Caki2 (cell line): ENCODE data around the gene MAOB. TPM values are rescaled to one million over a fixed set of nuclear protein-coding genes. Genes with fewer than 3 reads are reported as not detected.

ENCODE experiments used
- DNase-seq: peaks from one replicate; pipeline ENCODE4 v3.0.0-alpha.2; 2015; ENCODE audit warnings: low read depth
- in situ Hi-C: cut with HindIII; loops from 2 replicates; pipeline ENCODE4 v1.10.0; 2016; ENCODE audit warnings: low sequenced_read_pairs, low pct_unique_long_range_greater_than_20kb, mixed read lengths
- total RNA-seq: library from RNA; depleted of rRNA; stranded (reverse); fragments of >200 nt; shearing (Covaris generic); gene quantifications from 2 replicates; pipeline ENCODE4 v1.2.3, GENCODE V29; 2014; ENCODE audit warnings: low replicate concordance

The MAOB gene
- total RNA-seq, 1 experiment from 2014 or later, result 7.1 TPM

DNA sequence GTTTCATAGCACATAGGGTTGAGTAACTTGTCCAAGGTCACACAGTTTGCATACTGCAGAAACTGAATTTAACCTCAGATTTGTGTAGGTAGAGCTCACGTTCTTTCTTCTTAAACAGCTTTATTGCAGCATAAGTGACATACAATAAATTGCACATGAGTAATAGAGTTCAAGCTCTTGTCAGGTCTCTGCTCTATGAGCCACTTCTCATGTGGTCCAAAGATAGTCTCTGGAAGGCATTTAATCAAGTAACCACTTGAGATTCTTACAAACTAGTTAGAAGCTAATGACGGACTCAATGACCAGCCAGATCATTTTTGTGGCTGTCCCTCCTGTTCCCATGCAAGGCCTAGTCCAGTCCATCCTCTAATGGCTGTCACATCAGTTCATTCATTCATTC lies 68.9 kb downstream of the MAOB start:
- no peak for DNase-seq
- in situ Hi-C loops, result no loop called here

DNA sequence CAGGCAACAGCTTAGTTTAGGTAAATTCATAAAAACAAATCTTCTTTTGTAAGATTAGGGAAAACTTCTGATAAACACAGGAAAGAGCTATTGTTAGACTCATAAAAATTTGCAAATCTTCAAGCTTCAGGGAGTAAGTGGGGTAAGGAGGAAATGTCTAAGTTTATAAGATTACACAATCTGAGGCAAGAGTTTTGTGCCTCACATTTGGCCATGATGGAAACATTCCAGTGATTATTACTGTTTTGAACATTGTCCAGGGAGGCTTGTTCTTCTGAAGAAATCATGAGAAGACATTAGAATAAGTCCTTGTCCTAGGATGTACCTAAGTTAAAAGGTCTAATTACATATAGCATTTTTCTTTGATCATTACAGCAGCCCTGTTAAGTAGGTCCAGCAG lies 72.8 kb downstream of the MAOB start:
- DNase-seq, result no peak
- in situ Hi-C loops, result no loop called here

- no peak for DNase-seq
- in situ Hi-C loops, result no loop called here
These were observed 74.0 kb downstream of the MAOB start for GRCh38 chrX:43808231-43808630.

- in situ Hi-C loops, result no loop called here
- DNase-seq, result peak; percentile 2
These were observed 76.7 kb downstream of the MAOB start for GRCh38 chrX:43805579-43805978.

DNA sequence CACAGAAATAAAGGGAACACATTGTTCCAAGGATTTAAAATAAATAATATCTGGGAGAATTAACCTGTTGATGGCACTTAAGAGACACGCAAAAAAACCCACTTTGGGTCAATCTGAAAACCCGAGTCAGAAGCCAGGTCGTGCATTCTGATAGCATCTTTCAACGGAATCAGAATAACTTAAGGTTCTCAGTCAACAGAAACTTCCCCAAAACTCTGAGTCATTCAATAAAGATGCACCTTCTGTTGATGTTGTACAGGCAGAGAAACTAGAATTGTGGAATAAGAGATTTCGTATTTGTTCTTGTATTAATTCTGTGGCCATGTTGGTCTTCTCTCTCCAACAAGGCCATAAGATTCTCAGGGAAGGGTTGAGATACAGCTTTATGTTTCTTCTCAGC lies 78.2 kb downstream of the MAOB start:
- in situ Hi-C loops, result no loop called here
- DNase-seq, result no peak

DNA sequence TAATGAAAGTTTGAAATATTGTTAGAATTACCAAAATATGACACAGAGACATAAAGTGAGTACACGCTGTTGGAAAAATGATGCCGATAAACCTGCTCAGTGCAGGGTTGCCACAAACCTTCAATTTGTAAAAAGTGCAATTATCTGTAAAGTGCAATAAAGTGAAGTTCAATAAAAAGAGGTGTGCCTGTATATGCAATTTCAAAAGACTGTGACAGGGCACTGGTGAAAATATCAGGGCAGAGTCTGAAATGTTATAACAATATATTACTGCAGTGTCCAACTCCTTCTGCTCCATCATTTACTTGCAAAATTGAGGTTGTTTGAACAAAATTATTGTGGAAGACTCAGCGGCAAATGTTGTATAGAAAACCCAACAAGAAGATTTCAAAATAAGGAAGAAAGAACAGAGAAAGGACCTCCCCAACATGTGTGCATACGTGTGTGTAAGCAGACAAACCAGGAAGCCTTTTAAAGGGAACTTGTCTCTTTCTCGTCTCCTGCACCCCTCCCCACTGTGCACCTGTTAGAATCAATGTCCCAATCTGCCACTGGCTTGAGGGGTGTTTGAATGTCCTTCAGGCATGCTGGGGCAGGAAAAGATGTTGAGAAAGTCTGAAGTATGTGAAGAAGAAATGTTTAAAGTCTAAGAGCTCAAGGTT lies 96.2 kb downstream of the MAOB start:
- DNase-seq, result no peak
- in situ Hi-C loops, result no loop called here

DNA sequence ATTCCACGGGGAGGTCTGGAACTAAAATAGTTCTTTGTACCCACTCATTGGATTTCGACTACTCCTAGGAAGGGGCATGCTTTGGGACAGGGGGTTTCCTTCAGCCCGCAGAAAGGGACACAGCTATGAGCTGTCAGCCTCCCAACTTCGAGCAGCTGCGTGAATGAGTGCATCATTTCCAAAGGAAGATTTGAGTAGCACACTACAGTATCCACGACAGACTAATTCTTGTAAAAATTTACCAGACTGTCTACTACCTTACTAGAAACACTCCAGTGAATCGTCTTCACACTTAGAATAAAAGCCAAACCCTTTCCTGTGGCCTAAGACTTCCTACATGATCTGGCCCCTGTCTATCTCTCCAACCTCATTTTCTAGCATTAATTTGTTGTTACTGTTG lies 124.2 kb downstream of the MAOB start:
- in situ Hi-C loops, result no loop called here

DNA sequence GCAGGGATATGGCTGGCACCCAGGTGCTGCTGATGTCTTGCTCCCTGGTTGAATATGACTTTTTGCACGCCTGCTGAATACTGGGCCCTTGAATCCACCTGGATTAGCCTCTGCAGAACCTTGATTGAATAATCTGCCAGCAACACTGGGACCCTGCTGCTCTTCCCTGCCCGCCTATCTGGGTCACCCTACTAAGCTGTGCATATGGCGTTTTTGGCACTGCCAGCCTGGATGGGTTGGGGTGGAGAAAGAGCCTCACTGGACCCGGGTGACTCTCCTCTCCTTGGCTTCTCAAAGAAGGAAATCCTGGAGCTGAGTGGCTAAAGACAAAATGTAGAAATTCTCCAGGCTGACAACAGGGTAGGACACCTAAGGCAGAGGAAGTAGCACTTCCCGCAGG lies 126.2 kb downstream of the MAOB start:
- no peak for DNase-seq
- in situ Hi-C loops, result no loop called here

More for the DNA sequence above, 124.2 kb downstream of the MAOB start:
- no peak for DNase-seq

GRCh38 chrX:43753637-43754036 lies 128.6 kb downstream of the MAOB start:
- DNase-seq, result no peak
- in situ Hi-C loops, result no loop called here

DNA sequence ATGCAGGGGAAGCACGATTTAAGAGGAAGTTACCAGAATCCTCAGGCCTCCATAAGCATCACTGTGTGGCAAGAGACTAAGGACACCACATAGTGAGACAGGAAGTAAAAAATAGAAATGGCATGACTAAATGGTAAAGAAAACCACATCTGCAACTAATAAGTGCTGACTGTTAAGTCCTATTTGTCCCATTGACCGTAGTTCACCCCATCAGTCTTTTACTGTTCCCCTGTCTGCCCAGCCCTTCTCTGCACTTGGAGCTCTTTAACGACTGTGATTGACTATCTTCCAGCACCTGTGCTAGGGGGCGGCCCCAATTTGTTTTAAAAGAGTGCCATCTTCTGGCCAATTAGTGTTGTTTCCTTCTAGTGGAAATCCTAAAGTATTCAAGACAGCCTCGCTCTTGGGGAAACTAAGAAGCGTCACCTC lies 132.0 kb downstream of the MAOB start:
- in situ Hi-C loops, result no loop called here
- peak; percentile 41 for DNase-seq

DNA sequence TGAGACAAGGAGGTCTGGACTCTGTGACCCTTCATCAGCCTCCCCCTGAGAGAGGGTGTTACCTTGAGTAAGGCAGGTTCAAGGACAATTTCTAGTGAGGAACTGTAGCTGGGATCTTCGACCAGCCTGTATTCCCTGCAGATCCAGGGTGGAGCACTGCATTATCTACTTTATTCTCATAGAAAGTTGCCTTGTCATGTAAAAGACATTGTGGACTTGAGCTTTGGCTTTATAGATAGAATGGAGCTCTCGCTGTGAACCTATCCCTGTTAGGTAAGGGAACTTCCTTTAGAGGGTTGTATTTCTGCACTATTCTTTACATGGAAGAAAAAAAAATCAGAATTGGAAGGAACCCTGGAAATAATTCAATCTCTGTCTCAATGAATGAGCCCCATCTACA lies 134.8 kb downstream of the MAOB start:
- in situ Hi-C loops, result no loop called here
- DNase-seq, result no peak

- in situ Hi-C loops, result no loop called here
- peak; percentile 29 for DNase-seq
These were observed 136.1 kb downstream of the MAOB start for GRCh38 chrX:43745938-43746721.

- DNase-seq, result no peak
- in situ Hi-C loops, result no loop called here
These were observed 138.0 kb downstream of the MAOB start for GRCh38 chrX:43744284-43744683.

DNA sequence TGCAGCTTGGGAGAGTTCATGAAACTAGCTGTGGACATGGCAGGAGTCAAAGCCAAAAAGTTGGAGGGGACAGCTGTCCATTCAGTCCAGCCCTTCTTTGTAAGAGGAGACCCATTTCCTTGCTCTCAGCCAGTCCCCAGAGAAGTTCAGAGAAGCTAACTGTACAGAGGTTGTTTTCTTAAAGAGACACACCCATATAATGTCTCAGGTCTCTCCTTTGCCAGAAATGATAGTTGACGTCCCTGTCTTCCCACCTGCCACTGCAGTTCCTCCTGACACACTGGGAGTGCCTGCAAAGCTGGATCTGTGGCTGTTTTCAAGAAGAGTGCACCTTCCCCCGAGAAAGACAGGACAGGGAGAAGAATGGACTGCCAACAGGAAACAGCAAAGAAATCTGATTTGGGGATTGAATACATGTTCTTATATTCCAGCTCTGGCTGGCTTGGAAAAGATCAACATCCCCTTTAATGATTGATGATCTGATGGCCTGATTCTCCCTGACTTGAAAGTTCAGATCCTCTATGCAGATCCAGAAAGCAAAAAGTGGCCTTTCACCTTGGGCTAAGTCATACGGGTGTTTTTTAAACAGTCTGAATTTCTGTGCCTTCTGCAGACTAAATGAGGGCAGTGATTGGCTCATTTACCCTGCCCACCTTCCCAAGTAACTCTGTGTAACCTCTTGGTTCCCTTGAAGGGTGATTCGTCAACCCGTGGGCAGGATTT lies 139.0 kb downstream of the MAOB start:
- in situ Hi-C loops, result no loop called here
- no peak for DNase-seq

DNA sequence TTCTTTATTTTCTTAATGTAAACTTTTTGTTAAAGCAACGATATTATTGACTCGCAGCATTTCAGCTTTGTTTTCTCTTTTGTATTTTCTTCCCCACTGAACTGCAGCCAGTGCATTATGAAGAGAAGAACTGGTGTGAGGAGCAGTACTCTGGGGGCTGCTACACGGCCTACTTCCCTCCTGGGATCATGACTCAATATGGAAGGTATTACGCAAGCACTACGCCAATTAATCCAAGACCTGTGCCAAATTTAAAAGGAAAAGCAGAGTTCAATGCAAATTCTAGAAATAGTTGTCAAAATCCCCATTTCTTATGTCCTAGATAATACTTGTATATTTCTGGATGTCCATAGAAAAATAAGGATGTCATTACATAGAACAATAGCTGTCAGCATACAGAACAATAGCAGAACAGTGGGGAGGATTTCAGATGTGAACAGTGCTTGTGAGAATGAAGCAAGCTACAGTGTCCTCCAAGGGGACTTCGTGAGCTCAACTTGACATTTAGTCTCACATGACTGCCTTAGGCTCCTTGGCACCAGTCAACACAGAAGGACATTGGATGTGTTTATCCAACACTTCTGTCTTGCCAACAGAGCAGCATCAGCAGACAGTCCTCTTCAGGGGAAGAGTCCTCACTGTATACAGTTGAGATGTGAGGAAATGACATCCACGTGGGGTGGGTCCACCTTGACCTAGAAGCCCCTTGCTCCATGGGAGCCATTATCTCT lies 140.2 kb downstream of the MAOB start:
- in situ Hi-C loops, result no loop called here

GRCh38 chrX:43735957-43736356 lies 146.3 kb downstream of the MAOB start:
- no peak for DNase-seq
- in situ Hi-C loops, result no loop called here

More for the DNA sequence above, 140.2 kb downstream of the MAOB start:
- no peak for DNase-seq

DNA sequence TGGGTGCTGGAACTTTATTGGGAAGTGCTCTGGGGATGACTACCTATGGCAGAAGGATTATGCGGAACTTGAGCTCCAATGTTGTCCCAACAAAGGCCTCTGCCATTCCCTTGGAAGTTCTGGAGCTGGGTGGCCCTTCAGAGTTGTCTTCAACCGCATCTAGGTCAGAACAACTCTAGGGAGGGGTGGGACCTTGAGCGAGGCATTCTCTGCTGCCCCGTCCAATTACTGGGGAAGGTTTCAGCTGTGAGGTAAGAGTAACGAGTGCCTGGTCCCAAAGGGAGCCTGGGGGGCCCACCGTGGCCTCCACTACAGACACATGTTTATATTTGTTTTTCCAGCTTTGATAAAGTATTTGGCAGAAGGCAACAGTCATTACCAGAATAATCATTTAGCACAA lies 146.7 kb downstream of the MAOB start:
- DNase-seq, result no peak
- in situ Hi-C loops, result no loop called here

DNA sequence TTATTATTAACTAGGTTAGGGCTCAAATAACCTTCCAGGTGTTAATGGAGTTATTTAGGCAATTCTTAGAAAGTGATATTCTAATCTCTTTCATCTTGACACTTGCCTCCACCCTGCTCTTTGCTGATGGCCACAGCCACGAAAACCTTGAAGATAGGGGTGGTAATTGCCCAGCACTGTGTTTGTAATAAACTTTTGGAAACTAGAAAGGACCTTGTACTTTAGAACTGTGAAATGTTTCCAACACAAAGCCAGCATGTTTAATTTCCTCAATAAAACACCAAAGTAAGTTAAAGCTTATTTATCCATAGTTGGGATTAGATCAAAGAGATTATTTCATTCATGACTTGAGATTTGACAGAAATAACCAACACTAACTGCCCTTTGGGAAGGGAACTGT lies 147.8 kb downstream of the MAOB start:
- in situ Hi-C loops, result no loop called here
- DNase-seq, result no peak

DNA sequence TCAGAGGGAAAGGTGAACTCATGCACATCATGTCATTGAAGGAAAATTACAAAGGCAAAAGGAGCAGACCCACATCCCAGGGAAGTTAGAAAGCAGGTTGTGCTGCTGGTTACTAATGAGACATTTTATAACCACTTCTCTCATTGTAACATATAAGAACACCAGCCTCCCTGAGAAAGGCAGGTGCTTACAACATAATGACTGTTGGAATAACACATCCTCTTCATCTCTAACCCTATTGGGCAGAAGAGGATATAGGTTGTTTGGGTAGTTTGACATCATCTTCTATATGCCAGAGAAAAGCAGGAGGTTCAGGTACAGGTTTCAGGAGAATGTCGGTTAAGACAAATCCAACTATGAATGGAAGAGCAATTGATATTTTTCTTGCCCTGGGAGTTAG lies 148.6 kb downstream of the MAOB start:
- in situ Hi-C loops, result no loop called here
- no peak for DNase-seq
